CD4-positive, alpha-beta memory T cell (primary cell): ENCODE data around the gene MREG. TPM values are rescaled to one million over a fixed set of nuclear protein-coding genes. Genes with fewer than 3 reads are reported as not detected.

Source experiments
- CTCF ChIA-PET: fragments of 350-600 bp; sonication (Branson Sonifier 250); formaldehyde crosslinking; loops from one replicate; lab custom pipeline; 2021; ENCODE audit warnings: inconsistent platforms; ENCODE audit not compliant: partially characterized antibody; lab: Charles Lee
- POLR2A ChIA-PET: fragments of 350-600 bp; sonication (Branson Sonifier 250); formaldehyde crosslinking; loops from one replicate; lab custom pipeline; 2021; ENCODE audit not compliant: partially characterized antibody; lab: Charles Lee
- DNase-seq, 5 donors: peaks; one replicate each; pipeline versions ENCODE4 v3.0.0 to v3.0.0-alpha.2; 2020 to 2022; ENCODE audit warnings: mixed read lengths in 1 of 5
- H3K27ac ChIP-seq: one replicate; pipeline ENCODE4 v1.7.0; 2013; ENCODE audit warnings: low read depth, low read length
- H3K27me3 ChIP-seq: 2 replicates; pipeline ENCODE4 v1.7.0; 2013; ENCODE audit warnings: mild to moderate bottlenecking, low read length, moderate library complexity; ENCODE audit not compliant: insufficient read depth
- H3K36me3 ChIP-seq: 2 replicates; pipeline ENCODE4 v1.7.0; 2013; ENCODE audit warnings: mild to moderate bottlenecking, low read length, moderate library complexity; ENCODE audit not compliant: insufficient read depth
- H3K4me1 ChIP-seq: 2 replicates; pipeline ENCODE4 v1.7.0; 2013; ENCODE audit warnings: mild to moderate bottlenecking, low read length, moderate library complexity; ENCODE audit not compliant: insufficient read depth
- H3K4me3 ChIP-seq, 2 donors: one replicate each; pipeline ENCODE4 v1.7.0; 2013; ENCODE audit warnings: low read length in 2 of 2, mild to moderate bottlenecking in 1 of 2
- H3K9me3 ChIP-seq, 2 donors: one replicate each; pipeline ENCODE4 v1.7.0; 2013; ENCODE audit warnings: low read length in 2 of 2, control low read depth in 1 of 2; ENCODE audit not compliant: control insufficient read depth in 1 of 2
- H3K27ac Mint-ChIP-seq, 7 donors: one replicate each; pipeline ENCODE4 v1.8.0; 2020 to 2021; ENCODE audit warnings: mixed read lengths in 7 of 7, mild to moderate bottlenecking in 6 of 7, inconsistent platforms in 3 of 7, moderate library complexity in 3 of 7
- H3K27me3 Mint-ChIP-seq, 2 donors: one replicate each; pipeline ENCODE4 v1.8.0; 2020 to 2021; ENCODE audit warnings: mixed read lengths in 2 of 2
- H3K36me3 Mint-ChIP-seq, 2 donors: one replicate each; pipeline ENCODE4 v1.8.0; 2020 to 2021; ENCODE audit warnings: mixed read lengths in 2 of 2, inconsistent platforms in 1 of 2, mild to moderate bottlenecking in 1 of 2
- H3K4me1 Mint-ChIP-seq, 4 donors: one replicate each; pipeline ENCODE4 v1.8.0; 2020 to 2021; ENCODE audit warnings: mixed read lengths in 4 of 4, mild to moderate bottlenecking in 1 of 4
- H3K4me3 Mint-ChIP-seq, 8 donors: one replicate each; pipeline ENCODE4 v1.8.0; 2020 to 2021; ENCODE audit warnings: mixed read lengths in 8 of 8, mild to moderate bottlenecking in 7 of 8, moderate library complexity in 6 of 8, inconsistent platforms in 3 of 8
- H3K9me3 Mint-ChIP-seq, 8 donors: one replicate each; pipeline ENCODE4 v1.8.0; 2020 to 2021; ENCODE audit warnings: mixed read lengths in 8 of 8, mild to moderate bottlenecking in 5 of 8, inconsistent platforms in 3 of 8, moderate library complexity in 1 of 8
- intact Hi-C: fragments of 100-400 bp; cut with micrococcal nuclease; formaldehyde crosslinking; loops from one replicate; pipeline ENCODE4 v1.15.1; 2023
- polyA plus RNA-seq, 2 donors: library from polyadenylated mRNA; unstranded; fragments of 300-500 nt; fragmentation: Illumina TruSeq; gene quantifications; one replicate each; pipeline ENCODE4 v1.2.3, GENCODE V29; 2021
- total RNA-seq, 2 experiments: library from RNA; stranded (reverse); gene quantifications; one replicate each; pipeline ENCODE4 v1.2.3, GENCODE V29; 2021

Gene MREG
- total and polyA plus RNA-seq, 4 experiments from 2014 or later = 0.11 to 7.4 (median 4.7) TPM

DNA sequence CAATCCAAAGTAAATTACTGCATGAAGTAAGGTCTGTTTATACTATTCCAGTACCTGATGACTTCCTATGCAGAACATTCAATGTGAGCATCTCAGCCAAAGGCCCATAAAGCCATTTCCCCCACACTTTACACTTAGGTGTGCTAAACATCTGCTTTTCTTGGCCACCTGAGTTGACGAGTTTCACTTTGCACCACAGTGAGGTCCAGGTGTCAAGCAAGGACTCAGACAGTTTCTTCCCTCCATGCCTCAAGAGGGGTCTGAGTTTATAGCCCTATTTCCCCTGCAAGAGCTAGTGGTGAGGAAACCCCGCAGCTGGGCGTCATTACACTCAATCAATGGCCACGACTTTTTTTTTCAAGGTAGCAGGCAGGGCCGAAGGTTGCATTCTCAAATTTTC is 107.7 kb downstream of the MREG start:
- H3K4me3 Mint-ChIP-seq = no peak overlapping the region
- no peaks in the 10 kb centered on the region for H3K36me3 Mint-ChIP-seq
- CTCF ChIA-PET = no interaction called here

DNA sequence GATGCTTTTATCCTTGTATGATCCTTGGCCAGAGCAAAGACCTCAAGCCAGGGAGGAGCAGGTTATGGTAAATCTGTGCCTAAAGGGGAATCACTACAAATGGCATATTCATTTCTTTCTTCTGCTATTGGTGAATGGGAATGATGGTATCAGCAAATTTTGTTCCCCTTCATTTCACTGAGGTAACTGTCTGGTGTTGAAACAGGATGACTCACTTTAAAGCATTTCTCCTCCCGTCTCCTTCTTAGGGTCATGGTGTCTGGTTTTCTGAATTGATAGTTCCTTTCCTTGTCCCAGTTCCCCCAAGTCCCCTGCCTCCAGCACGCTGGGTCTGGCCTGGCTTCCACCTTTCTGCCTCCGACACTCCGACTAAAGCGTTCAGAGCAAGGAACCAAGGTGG is 109.2 kb downstream of the MREG start:
- no peak for DNase-seq

More for the DNA sequence above, 107.7 kb downstream of the MREG start:
- POLR2A ChIA-PET = no interaction called here
- no peak for DNase-seq
- H3K27ac Mint-ChIP-seq = no peak overlapping the region
- H3K27me3 ChIP-seq = peaks cover 4% of the 10 kb centered on the region
- no peaks in the 10 kb centered on the region for H3K36me3 ChIP-seq
- no peaks in the 10 kb centered on the region for H3K9me3 Mint-ChIP-seq
- H3K27ac ChIP-seq = no peak overlapping the region
- H3K27me3 Mint-ChIP-seq = peaks cover 20 to 27% of the 10 kb centered on the region in 2 donors
- no peak overlapping the region for H3K4me3 ChIP-seq
- H3K9me3 ChIP-seq = no peaks in the 10 kb centered on the region
- H3K4me1 Mint-ChIP-seq = peaks cover 0 to 8% (median 4%) of the 10 kb centered on the region in 4 donors
- no peaks in the 10 kb centered on the region for H3K4me1 ChIP-seq
- intact Hi-C loops = no loop called here

DNA sequence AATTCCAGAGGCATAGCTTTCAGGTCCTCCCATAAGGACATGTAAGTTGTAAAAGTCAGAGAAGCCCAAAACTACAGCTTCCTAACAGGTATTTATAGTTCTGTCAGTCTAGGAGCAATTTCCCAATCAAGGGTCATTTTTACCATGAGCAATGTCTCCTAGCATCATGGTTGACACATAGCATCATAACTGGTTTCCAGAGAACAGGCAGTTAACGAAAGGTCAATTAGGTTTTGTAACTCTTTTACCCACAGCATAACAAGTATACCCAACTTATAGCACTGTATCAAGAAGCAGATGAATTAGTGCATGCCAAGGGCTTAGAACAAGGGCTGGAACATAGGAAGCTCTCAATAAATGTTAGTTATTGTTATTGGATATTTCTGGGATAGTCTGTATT is 110.1 kb downstream of the MREG start:
- Mint-ChIP-seq H3K27ac (no peak overlapping the region), H3K4me1 (peaks cover 0 to 8% (median 4%) of the 10 kb centered on the region in 4 donors), H3K4me3 (no peak overlapping the region), H3K9me3 (no peaks in the 10 kb centered on the region), H3K36me3 (no peaks in the 10 kb centered on the region), H3K27me3 (peaks cover 15 to 27% of the 10 kb centered on the region in 2 donors)
- Histone ChIP-seq H3K4me3 (no peak overlapping the region), H3K9me3 (no peaks in the 10 kb centered on the region), H3K27me3 (peaks cover 4% of the 10 kb centered on the region), H3K36me3 (no peaks in the 10 kb centered on the region), H3K4me1 (no peaks in the 10 kb centered on the region), H3K27ac (no peak overlapping the region)
- ChIA-PET POLR2A (no interaction called here), CTCF (no interaction called here)
- DNase-seq = no peak
- intact Hi-C loops = no loop called here

More for the DNA sequence above, 109.2 kb downstream of the MREG start:
- ChIA-PET POLR2A (no interaction called here), CTCF (no interaction called here)
- H3K4me1 Mint-ChIP-seq = peaks cover 0 to 8% (median 4%) of the 10 kb centered on the region in 4 donors
- Histone ChIP-seq H3K27me3 (peaks cover 4% of the 10 kb centered on the region), H3K27ac (no peak overlapping the region), H3K4me1 (no peaks in the 10 kb centered on the region), H3K4me3 (no peak overlapping the region), H3K36me3 (no peaks in the 10 kb centered on the region), H3K9me3 (no peaks in the 10 kb centered on the region)
- H3K4me3 Mint-ChIP-seq = no peak overlapping the region
- peaks cover 15 to 25% of the 10 kb centered on the region in 2 donors for H3K27me3 Mint-ChIP-seq
- intact Hi-C loops = no loop called here
- no peak overlapping the region for H3K27ac Mint-ChIP-seq
- H3K9me3 Mint-ChIP-seq = no peaks in the 10 kb centered on the region
- H3K36me3 Mint-ChIP-seq = no peaks in the 10 kb centered on the region

DNA sequence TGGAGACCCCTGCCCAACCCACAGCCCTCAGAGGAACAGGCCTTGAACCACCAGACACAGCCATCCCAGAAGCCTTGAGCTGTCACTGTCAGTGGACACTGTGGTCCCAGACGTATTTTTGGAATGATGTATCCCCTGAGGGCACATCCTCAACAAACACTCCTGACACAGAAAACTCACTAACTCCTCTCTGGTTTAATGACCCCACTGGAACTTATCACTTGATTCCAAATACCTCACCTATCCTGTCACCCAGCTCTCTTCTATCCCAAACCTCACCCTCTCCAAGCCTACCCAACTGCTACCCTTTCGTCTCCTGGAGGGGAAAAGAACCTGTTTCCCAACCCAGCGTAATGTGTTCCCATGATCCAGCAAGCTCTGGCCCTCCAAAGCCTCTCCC is 111.6 kb downstream of the MREG start:
- Histone ChIP-seq H3K4me1 (no peaks in the 10 kb centered on the region), H3K36me3 (no peaks in the 10 kb centered on the region), H3K27ac (no peak overlapping the region), H3K4me3 (no peak overlapping the region), H3K9me3 (no peaks in the 10 kb centered on the region), H3K27me3 (peaks cover 4% of the 10 kb centered on the region)
- ChIA-PET POLR2A (no interaction called here), CTCF (no interaction called here)
- DNase-seq = no peak
- peaks cover 10 to 20% of the 10 kb centered on the region in 2 donors for H3K27me3 Mint-ChIP-seq
- intact Hi-C loops = no loop called here
- no peaks in the 10 kb centered on the region for H3K9me3 Mint-ChIP-seq
- H3K36me3 Mint-ChIP-seq = no peaks in the 10 kb centered on the region
- no peak overlapping the region for H3K27ac Mint-ChIP-seq
- peak overlapping the region in 1 of 8 donors; percentile 14 for H3K4me3 Mint-ChIP-seq
- peaks cover 0 to 8% (median 4%) of the 10 kb centered on the region in 4 donors for H3K4me1 Mint-ChIP-seq

DNA sequence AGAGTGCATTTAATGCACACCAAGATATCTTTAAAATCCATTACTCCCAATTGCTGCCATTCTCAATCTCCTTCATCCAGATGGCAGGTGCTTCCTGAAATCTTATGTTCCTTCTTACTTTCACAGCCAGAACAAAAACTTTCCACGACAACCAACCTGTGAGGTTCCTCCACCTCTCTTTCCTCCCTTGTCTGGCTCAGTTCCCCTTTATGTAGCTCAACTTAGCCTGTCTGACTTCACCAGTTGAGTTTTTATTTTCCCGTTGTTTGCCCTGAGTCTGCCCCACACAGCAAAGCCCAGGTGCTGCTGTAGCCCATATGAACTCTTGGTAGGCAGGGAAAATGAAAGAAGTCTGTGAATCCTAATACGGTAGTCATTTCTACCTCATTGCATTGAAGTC is 112.5 kb downstream of the MREG start:
- Histone ChIP-seq H3K36me3 (no peaks in the 10 kb centered on the region), H3K27me3 (peaks cover 4% of the 10 kb centered on the region), H3K4me3 (no peak overlapping the region), H3K27ac (no peak overlapping the region), H3K9me3 (no peaks in the 10 kb centered on the region), H3K4me1 (no peaks in the 10 kb centered on the region)
- no peak for DNase-seq
- Mint-ChIP-seq H3K4me3 (peak overlapping the region in 2 of 8 donors; percentile 17 to 39), H3K36me3 (no peaks in the 10 kb centered on the region), H3K27ac (no peak overlapping the region), H3K27me3 (peaks cover 10 to 19% of the 10 kb centered on the region in 2 donors), H3K9me3 (no peaks in the 10 kb centered on the region), H3K4me1 (peaks cover 0 to 8% (median 4%) of the 10 kb centered on the region in 4 donors)
- intact Hi-C loops = no loop called here
- POLR2A ChIA-PET = no interaction called here
- CTCF ChIA-PET = no interaction called here

DNA sequence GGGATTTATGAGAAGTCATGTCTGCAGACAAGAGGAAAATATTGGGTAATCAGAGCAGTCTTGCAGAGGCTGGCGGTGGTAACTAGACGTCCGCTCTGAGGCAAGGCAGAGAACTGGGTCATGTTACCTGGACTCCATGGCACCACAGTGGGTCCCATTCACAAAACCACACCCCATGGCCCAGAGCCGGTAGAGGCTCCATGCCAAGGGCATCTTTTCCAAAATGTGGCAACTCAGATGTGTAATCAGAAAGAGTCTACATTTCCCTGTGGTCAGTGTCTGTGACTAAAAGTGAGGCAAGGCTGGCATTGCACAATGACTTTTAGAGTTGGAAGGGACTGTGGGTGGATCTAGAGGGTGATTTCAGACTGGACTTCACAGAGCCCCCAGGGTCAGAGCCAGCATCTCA is 113.1 kb downstream of the MREG start:
- H3K4me3 Mint-ChIP-seq = no peak overlapping the region
- H3K4me1 Mint-ChIP-seq = peaks cover 0 to 8% (median 4%) of the 10 kb centered on the region in 4 donors
- peaks cover 4% of the 10 kb centered on the region for H3K27me3 ChIP-seq
- no peaks in the 10 kb centered on the region for H3K36me3 Mint-ChIP-seq
- no peak for DNase-seq
- H3K27ac Mint-ChIP-seq = no peak overlapping the region
- ChIA-PET POLR2A (no interaction called here), CTCF (no interaction called here)
- no peaks in the 10 kb centered on the region for H3K4me1 ChIP-seq
- intact Hi-C loops = no loop called here
- H3K4me3 ChIP-seq = no peak overlapping the region
- peaks cover 10 to 18% of the 10 kb centered on the region in 2 donors for H3K27me3 Mint-ChIP-seq
- no peaks in the 10 kb centered on the region for H3K36me3 ChIP-seq
- no peaks in the 10 kb centered on the region for H3K9me3 Mint-ChIP-seq
- no peaks in the 10 kb centered on the region for H3K9me3 ChIP-seq
- H3K27ac ChIP-seq = no peak overlapping the region

DNA sequence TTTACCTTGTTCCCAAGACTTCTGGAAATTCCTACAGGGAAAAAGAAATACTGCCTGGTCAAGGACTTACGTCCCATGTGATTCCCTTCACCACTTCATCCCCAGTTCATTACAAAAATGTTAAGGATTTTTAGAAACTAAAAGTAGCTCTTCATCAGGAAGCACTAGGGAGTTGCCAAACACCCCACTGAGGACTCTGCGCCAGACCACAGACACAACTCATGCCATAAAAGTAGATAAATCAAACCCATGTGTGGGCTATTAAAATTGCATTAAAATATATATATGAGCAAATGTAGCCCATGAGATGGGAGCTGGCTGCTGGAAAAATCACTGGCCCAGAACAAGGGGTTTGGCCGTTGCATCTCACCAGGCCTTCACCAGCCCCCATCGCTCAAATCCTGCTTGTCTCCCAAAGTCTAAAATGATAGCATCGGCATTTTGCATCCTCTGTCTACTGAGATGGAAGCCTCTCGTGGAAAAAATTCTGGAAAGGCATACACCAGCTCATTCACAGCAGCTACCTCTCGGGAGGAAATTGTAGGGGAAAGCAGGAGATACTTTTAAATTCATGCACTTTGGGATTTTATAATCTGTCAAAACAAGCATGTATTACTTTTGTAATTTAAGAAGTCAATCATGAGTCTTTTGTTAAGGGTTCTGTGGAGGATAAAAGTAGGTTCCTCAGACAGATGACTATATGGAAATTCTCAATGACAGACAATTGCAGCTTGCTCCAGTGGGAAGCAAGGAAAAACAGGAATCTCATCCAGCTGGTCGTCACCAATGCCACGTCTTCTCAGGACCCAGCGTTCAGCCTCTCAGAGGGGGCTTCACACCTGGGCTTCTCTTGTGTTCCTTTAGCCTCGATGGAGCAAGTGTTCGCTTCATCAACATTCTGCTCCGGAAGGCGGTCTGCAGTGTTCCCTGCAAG is 113.9 kb downstream of the MREG start:
- H3K36me3 ChIP-seq = no peaks in the 10 kb centered on the region
- peaks cover 0 to 8% (median 4%) of the 10 kb centered on the region in 4 donors for H3K4me1 Mint-ChIP-seq
- H3K9me3 Mint-ChIP-seq = no peaks in the 10 kb centered on the region
- no peak overlapping the region for H3K27ac ChIP-seq
- H3K9me3 ChIP-seq = no peaks in the 10 kb centered on the region
- intact Hi-C loops = no loop called here
- no peak overlapping the region for H3K4me3 Mint-ChIP-seq
- no peak overlapping the region for H3K27ac Mint-ChIP-seq
- ChIA-PET CTCF (no interaction called here), POLR2A (no interaction called here)
- H3K27me3 Mint-ChIP-seq = peaks cover 9 to 20% of the 10 kb centered on the region in 2 donors
- DNase-seq = no peak
- no peak overlapping the region for H3K4me3 ChIP-seq
- H3K36me3 Mint-ChIP-seq = no peaks in the 10 kb centered on the region
- no peaks in the 10 kb centered on the region for H3K4me1 ChIP-seq
- H3K27me3 ChIP-seq = peaks cover 4% of the 10 kb centered on the region
